OCI-LY3 (cell line): ENCODE measurements around the gene MYLK.

ENCODE experiments used
- H2AFZ ChIP-seq: fragments of 200-600, 300-600 bp; shearing (Covaris generic); 2 replicates; pipeline ENCODE4 v1.6.0; 2014; ENCODE audit warnings: antibody characterized with exemption, low read depth, low read length
- H3K27ac ChIP-seq: fragments of 200-600, 300-600 bp; sonication (generic); 2 replicates; pipeline ENCODE4 v1.5.1; 2014; ENCODE audit warnings: mild to moderate bottlenecking, low read length, moderate library complexity, mixed read lengths
- H3K27me3 ChIP-seq: fragments of 200-600, 300-600 bp; sonication (generic); 2 replicates; pipeline ENCODE4 v1.6.1; 2014; ENCODE audit warnings: low read depth, low read length, mixed read lengths
- H3K36me3 ChIP-seq: fragments of 200-600, 300-600 bp; sonication (generic); replicated peaks from 2 replicates; pipeline ENCODE3; 2014; ENCODE audit warnings: low read depth, low read length, mixed read lengths
- H3K4me1 ChIP-seq: fragments of 300-600, 200-600 bp; sonication (generic); 2 replicates; pipeline ENCODE4 v1.6.1; 2014; ENCODE audit warnings: low read length, mixed read lengths
- H3K4me2 ChIP-seq: fragments of 200-600, 300-600 bp; sonication (generic); 2 replicates; pipeline ENCODE4 v1.6.1; 2014; ENCODE audit warnings: low read length, mixed read lengths
- H3K4me3 ChIP-seq: fragments of 300-600, 200-600 bp; sonication (generic); 2 replicates; pipeline ENCODE4 v1.5.1; 2014; ENCODE audit warnings: antibody characterized with exemption, mild to moderate bottlenecking, low read length, moderate library complexity
- H3K79me2 ChIP-seq: fragments of 300-600, 200-600 bp; shearing (Covaris generic); 2 replicates; pipeline ENCODE4 v1.6.1; 2014; ENCODE audit warnings: mild to moderate bottlenecking, low read length, mixed read lengths
- H3K9ac ChIP-seq: fragments of 300-600, 200-600 bp; shearing (Covaris generic); 2 replicates; pipeline ENCODE4 v1.6.0; 2014; ENCODE audit warnings: mild to moderate bottlenecking, low read length, moderate library complexity
- H3K9me3 ChIP-seq: fragments of 200-600, 300-600 bp; shearing (Covaris generic); 2 replicates; pipeline ENCODE4 v1.6.1; 2014; ENCODE audit warnings: low read length, mixed read lengths; ENCODE audit not compliant: insufficient read depth
- H4K20me1 ChIP-seq: fragments of 200-600, 300-600 bp; sonication (generic); 2 replicates; pipeline ENCODE4 v1.6.1; 2016; ENCODE audit warnings: low read length, mixed read lengths; ENCODE audit not compliant: insufficient read depth
- EZH2phosphoT487 ChIP-seq: fragments of 200-600 bp; shearing (Covaris generic); IDR thresholded peaks from 2 replicates; pipeline ENCODE4 v1.6.1; 2018; ENCODE audit warnings: antibody characterized with exemption, mixed run types, low read depth
- TF ChIP-seq, protein P1 (sequence below): fragments of 200-600, 300-600 bp; sonication (generic); IDR thresholded peaks from 2 replicates; pipeline ENCODE4 v1.5.1; 2014; ENCODE audit warnings: antibody characterized with exemption, low read length, low read depth

MYLK gene

DNA sequence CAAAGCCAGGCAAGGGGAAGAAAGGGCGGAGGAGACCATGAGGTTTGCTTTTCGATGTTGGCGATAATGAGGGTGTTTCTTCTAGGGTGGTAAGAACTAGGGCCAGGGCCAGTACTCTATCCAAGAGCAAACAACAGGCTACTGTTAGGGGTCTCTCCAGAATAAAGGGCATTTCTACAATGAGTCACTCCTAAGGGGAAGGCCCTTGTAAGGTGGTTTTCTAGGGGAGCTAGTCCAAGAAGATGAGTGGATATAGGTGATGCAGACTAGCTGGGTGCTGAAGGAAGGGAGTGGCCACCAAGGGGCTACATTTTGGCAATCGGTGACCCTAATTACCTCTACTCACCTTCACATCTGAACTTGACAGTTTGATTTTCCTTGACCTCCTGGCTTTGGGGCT, 150.8 kb downstream of the MYLK start:
- Histone ChIP-seq H3K79me2 (no peaks in the 10 kb centered on the region), H3K4me1 (no peaks in the 10 kb centered on the region), H3K9ac (no peak overlapping the region), H3K27me3 (peaks cover 28% of the 10 kb centered on the region), H2AFZ (no peak overlapping the region), H3K4me3 (no peak overlapping the region), H3K36me3 (no peaks in the 10 kb centered on the region), H3K4me2 (no peak overlapping the region), H4K20me1 (no peaks in the 10 kb centered on the region), H3K9me3 (no peaks in the 10 kb centered on the region), H3K27ac (no peak overlapping the region)
- no peak for TF ChIP-seq EZH2phosphoT487
- TF ChIP-seq, protein P1, sequence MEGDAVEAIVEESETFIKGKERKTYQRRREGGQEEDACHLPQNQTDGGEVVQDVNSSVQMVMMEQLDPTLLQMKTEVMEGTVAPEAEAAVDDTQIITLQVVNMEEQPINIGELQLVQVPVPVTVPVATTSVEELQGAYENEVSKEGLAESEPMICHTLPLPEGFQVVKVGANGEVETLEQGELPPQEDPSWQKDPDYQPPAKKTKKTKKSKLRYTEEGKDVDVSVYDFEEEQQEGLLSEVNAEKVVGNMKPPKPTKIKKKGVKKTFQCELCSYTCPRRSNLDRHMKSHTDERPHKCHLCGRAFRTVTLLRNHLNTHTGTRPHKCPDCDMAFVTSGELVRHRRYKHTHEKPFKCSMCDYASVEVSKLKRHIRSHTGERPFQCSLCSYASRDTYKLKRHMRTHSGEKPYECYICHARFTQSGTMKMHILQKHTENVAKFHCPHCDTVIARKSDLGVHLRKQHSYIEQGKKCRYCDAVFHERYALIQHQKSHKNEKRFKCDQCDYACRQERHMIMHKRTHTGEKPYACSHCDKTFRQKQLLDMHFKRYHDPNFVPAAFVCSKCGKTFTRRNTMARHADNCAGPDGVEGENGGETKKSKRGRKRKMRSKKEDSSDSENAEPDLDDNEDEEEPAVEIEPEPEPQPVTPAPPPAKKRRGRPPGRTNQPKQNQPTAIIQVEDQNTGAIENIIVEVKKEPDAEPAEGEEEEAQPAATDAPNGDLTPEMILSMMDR = no peak

DNA sequence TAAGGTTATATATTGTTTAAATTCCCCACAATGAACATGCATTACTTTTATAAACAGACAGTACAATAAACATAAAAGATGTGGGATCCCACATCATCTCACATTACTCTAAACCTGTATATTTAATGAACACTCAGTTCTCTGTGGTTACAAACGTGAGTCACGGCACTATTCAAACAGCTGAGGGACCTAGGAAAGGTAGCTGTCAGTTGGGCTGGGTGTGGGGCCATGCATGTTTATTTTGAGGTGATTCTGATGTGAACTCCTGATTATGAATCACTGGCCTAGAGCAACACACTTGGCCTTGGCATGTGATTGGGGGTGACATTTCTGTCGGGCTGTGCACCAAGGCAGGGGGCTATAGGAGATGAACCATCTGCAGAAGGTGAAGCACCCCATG, 151.7 kb downstream of the MYLK start:
- no peak for TF ChIP-seq EZH2phosphoT487
- no peak overlapping the region for H3K4me3 ChIP-seq
- no peak overlapping the region for H3K27ac ChIP-seq
- no peaks in the 10 kb centered on the region for H3K4me1 ChIP-seq
- no peaks in the 10 kb centered on the region for H3K36me3 ChIP-seq
- no peak overlapping the region for H3K4me2 ChIP-seq
- no peaks in the 10 kb centered on the region for H3K9me3 ChIP-seq
- no peak overlapping the region for H2AFZ ChIP-seq
- H3K27me3 ChIP-seq = peaks cover 34% of the 10 kb centered on the region
- H4K20me1 ChIP-seq = no peaks in the 10 kb centered on the region
- H3K79me2 ChIP-seq = no peaks in the 10 kb centered on the region
- no peak overlapping the region for H3K9ac ChIP-seq

DNA sequence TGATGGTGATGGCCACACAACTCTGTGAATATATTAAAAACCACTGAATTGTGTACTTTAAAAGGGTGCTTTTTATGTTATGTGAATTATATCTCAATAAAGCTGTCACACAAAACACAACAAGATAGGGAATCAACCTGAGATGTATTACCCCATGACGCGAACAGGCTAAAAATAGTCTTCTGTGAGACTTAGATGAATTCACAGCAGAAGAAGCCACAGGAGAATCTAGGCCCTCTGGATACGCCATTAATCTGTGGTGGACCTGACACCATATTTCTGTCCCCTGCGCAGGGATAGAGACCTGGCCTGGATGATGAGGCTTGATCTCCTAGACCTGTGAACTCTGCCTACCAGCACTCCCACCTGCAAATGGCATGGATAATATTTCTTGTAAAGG, 153.3 kb downstream of the MYLK start:
- TF ChIP-seq, protein P1 = no peak
- TF ChIP-seq EZH2phosphoT487 = no peak
- Histone ChIP-seq H3K4me1 (no peaks in the 10 kb centered on the region), H3K27me3 (peaks cover 41% of the 10 kb centered on the region), H2AFZ (no peak overlapping the region), H3K4me2 (no peak overlapping the region), H3K36me3 (no peaks in the 10 kb centered on the region), H3K9me3 (no peaks in the 10 kb centered on the region), H4K20me1 (no peaks in the 10 kb centered on the region), H3K4me3 (no peak overlapping the region), H3K9ac (no peak overlapping the region), H3K27ac (no peak overlapping the region), H3K79me2 (no peaks in the 10 kb centered on the region)

GRCh38 chr3:123728991-123729390, 155.1 kb downstream of the MYLK start:
- peaks cover 41% of the 10 kb centered on the region for H3K27me3 ChIP-seq
- no peak overlapping the region for H3K27ac ChIP-seq
- H3K4me2 ChIP-seq = no peak overlapping the region
- TF ChIP-seq, protein P1 = no peak
- TF ChIP-seq EZH2phosphoT487 = no peak
- no peak overlapping the region for H3K9ac ChIP-seq
- H3K79me2 ChIP-seq = no peaks in the 10 kb centered on the region
- H3K9me3 ChIP-seq = no peaks in the 10 kb centered on the region
- no peaks in the 10 kb centered on the region for H3K36me3 ChIP-seq
- H3K4me1 ChIP-seq = no peaks in the 10 kb centered on the region
- H3K4me3 ChIP-seq = no peak overlapping the region
- H4K20me1 ChIP-seq = no peaks in the 10 kb centered on the region
- H2AFZ ChIP-seq = no peak overlapping the region

DNA sequence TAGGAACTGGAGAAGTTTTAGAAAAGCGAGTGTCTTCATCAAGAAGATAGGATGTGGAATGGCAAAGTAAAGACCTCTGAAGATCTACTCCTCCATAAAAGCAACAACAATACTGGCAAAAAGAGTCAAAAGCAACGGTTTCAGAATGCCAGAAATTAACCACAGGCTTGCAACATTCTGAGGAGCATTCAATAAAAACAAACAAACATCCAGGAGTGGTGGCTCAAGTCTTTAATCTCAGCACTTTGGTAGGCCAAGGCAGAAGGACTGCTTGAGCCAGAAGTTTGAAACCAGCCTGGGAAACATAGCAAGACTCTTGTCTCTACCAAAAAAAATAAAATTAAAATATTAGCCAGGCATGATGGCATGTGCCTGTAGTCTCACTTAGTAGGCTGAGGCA, 156.1 kb downstream of the MYLK start:
- H3K4me3 ChIP-seq = no peak overlapping the region
- no peaks in the 10 kb centered on the region for H4K20me1 ChIP-seq
- no peaks in the 10 kb centered on the region for H3K36me3 ChIP-seq
- H3K27me3 ChIP-seq = peaks cover 41% of the 10 kb centered on the region
- no peaks in the 10 kb centered on the region for H3K79me2 ChIP-seq
- H3K9me3 ChIP-seq = no peaks in the 10 kb centered on the region
- no peak overlapping the region for H3K9ac ChIP-seq
- no peak overlapping the region for H3K27ac ChIP-seq
- no peak overlapping the region for H3K4me2 ChIP-seq
- H3K4me1 ChIP-seq = no peaks in the 10 kb centered on the region
- TF ChIP-seq EZH2phosphoT487 = no peak
- TF ChIP-seq, protein P1 = no peak
- no peak overlapping the region for H2AFZ ChIP-seq
